ENCODE data around the gene HYAL1. TPM values are rescaled to one million over a fixed set of nuclear protein-coding genes. Genes with fewer than 3 reads are reported as not detected.

Gene HYAL1
- total RNA-seq, 1 donor from 2014 or later, result 22.8 TPM

DNA sequence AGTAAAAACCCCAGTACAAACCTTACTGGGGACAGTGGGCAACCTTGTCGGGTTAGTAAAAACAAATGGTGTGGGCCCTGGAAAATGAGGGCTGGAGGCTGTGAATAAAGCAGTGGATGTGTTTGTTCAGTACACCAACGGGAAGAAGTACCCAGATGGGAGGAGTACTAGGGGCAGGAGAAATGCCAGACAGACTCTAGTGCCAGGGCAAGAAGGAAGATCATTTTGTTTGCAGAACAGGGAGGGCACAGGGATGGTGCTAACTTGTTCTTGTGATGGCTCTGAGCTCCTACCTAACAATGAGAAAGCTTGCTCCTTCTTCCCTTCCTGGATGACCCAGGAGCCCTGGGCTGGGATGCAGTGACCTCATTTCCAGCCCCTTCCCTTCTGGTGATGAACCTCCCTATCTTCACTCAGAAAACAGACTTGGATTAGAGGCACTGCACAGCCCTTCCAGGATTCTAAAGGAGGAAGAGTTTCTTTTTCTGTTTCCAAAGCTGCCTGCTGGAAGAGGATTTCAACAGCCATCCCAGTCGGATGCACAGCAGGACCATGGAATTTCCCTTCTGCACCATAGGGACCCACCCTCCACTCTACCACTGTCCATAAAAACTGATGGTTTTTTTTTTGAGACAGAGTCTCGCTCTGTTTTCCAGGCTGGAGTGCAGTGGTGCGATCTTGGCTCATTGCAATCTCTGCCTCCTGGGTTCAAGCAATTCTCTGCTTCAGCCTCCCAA, 31.1 kb upstream of the HYAL1 start:
- DNase-seq (ENCODE audit: low read depth), result no peak

- DNase-seq (ENCODE audit: low read depth), result no peak
These were observed 30.5 kb upstream of the HYAL1 start for GRCh38 chr3:50333744-50334328.

DNA sequence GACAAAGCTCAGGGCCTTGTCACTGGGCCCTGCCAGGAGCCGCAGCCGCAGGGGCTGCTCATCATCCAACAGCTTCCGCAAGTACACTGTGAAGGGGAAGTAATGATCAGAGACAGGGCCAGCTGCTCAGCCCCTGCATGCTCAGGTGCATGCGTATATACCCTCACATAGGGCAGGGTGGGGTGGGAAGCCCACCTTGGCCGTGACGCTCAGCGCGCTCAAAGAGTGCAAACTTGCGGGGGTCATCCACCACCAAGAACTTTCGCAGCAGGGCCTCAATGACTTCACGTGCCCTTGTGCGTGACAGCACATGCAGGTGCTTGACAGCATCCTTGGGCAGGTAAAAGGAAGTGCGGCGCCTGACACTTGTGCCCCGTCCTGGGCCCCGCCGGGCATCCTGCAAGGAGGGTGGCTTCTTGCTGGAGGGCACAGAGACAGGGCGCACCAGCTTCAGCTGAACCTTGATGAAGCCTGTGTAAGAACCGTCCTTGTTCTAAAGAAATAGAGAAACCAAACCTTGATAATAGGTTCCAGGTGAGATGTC, 28.1 kb upstream of the HYAL1 start:
- DNase-seq (ENCODE audit: low read depth), result no peak

- no peak for DNase-seq (ENCODE audit: low read depth)
These were observed 27.0 kb upstream of the HYAL1 start for GRCh38 chr3:50330330-50330729.

DNA sequence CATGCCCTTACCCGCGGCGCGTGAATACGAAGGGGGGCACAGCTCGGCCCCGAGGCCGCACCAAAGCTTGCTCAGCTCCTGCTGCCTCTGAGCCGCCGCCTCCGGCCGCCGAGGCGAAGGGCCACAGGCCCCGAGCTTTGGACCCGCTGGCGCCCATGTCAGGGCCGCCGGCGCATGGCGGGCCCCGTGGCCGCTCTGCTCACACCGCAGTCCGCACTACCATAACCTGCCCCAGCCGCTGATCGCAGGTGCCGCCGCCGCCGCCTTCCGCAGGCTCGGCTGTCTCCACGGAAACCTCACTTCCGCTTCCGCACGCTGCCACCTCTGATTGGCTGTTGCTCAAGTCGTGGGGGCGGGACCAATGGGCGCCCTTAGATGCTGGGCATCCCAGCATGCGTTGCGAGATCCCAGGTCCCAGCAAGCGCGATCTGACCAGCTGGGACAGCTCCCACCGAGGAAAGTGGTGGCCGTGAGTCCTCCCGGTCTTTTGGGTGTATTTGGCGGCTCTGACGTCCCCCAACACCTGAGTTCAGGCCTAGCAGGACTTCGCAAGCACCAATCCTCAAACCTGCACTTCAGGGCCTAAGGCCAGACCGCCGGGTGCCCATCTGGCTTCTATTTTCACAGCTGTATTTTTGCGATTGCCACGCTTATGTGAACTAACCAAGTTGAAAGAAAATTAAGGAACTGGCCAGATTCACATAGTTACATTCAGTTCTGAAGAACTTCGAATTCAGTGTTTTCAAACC, 24.7 kb upstream of the HYAL1 start, which contains the start of gene TUSC2:
TUSC2 (minus strand) TSS at position 281 of the 749 bp plus-strand sequence; CDS start at position 157, 124 bp downstream.
- DNase-seq (ENCODE audit: low read depth), result peak; percentile 94

GRCh38 chr3:50327129-50327528, 23.8 kb upstream of the HYAL1 start:
- no peak for DNase-seq (ENCODE audit: low read depth)

- DNase-seq (ENCODE audit: low read depth), result no peak
These were observed 22.8 kb upstream of the HYAL1 start for GRCh38 chr3:50326182-50326541.

DNA sequence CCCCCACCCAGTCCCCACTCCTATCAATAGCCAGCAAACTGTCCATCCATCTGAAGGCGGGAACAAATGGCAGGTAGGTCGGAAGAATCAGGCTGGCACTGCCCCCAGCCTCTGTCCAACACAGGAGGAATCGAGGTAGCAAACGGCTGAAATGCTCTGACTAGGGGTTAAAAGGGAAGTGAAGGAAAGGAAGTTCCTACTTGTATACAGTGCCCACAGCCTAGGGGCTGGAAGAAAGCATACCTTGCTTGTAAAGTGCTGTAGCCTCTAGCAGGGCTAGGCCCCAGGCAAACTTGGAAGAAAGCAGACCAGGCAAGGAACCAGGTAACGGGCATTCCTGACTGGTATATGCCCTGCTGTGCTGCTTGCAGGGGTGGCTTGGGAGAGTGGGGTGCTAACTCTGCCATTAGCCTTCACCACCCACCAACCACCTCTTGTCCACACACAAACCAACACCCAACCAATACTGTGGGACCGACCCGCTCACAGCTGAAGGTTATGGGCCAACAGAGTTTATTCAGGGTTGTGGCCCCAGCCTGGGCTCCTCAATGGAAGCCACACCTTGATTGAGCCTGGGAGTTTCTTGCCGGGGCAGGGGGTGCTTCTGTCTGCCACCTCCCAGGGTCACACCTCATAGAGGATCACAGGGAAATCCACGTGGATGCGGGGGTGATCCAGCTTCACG, 22.3 kb upstream of the HYAL1 start:
- no peak for DNase-seq (ENCODE audit: low read depth)

- DNase-seq (ENCODE audit: low read depth), result no peak
These were observed 21.7 kb upstream of the HYAL1 start for GRCh38 chr3:50325113-50325480.

- peak; percentile 45 for DNase-seq (ENCODE audit: low read depth)
These were observed 21.2 kb upstream of the HYAL1 start for GRCh38 chr3:50324351-50325112.

- no peak for DNase-seq (ENCODE audit: low read depth)
These were observed 20.3 kb upstream of the HYAL1 start for GRCh38 chr3:50323614-50324199.

- DNase-seq (ENCODE audit: low read depth), result no peak
These were observed 19.8 kb upstream of the HYAL1 start for GRCh38 chr3:50323092-50323600.

GRCh38 chr3:50322386-50323091, 19.2 kb upstream of the HYAL1 start, which contains the start of gene HYAL2:
TSS of gene HYAL2 (minus strand) at chr3:50322745. CDS start at chr3:50320489, 2,256 bp downstream.
- DNase-seq (ENCODE audit: low read depth), result no peak

GRCh38 chr3:50322115-50322385, 18.7 kb upstream of the HYAL1 start:
- no peak for DNase-seq (ENCODE audit: low read depth)

DNA sequence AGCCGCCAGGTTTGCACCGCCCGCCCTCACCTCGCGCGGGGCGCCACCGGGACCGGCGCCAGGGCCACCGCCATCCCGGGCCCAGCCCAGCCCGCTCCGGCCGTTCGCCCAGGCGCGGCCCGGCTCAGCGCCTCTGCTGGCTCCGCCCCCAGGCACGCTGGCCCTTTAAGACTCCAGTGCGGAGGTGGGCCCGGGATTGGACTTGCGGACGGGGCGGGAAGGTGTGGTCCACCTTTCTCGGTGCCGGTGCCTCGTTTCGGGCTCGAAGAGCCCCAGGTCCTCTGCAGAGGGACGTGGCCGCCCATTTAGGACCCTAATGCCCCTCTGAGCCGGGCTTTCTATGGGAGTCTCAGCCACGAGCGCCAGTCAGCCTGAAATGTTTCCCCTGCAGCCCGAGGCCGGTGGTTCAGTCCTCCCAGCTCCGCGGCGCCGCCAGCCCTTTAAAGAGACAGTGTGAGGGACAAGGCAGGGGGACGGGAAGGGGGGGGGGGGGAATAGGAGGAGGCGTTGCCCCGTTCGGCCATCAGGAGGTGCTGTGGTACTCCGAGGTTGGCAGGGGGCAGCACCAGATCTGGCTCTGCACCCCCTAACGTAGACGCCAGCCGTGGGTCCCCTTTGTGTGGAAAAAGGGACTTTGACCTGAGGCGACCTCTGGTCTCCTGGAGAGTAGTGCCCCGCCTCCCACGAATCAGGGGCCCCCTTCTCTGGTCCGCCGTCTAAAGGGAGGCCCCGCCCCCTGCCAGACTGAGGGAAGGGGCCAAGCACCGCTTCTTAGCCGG, 18.2 kb upstream of the HYAL1 start:
- peak; percentile 70 for DNase-seq (ENCODE audit: low read depth)

DNA sequence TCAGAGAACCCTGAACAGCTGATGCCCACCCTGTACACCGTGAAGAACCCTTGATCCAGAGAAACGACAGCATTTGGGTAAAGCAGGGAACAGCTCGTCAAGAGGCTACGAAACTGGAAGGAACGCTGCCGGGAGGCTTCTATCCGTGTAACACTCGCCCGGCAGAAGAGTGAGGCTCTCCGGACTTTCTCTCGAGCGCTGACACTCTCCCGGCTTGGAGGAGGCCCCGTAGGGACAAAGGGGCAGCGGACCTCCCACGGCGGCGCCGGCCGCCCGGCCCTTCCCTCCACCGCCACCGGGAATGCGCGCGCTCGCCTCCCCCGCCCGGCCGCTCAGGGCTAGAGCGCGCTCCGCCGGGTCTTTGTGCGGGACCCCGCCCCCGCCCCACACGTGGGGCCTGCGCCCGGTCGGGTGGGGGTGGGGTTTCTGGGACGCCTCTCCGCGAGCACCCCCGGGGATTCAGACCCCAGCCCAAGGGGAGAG, 17.5 kb upstream of the HYAL1 start:
- DNase-seq (ENCODE audit: low read depth), result peak; percentile 15

- DNase-seq (ENCODE audit: low read depth), result no peak
These were observed 16.7 kb upstream of the HYAL1 start for GRCh38 chr3:50319894-50320625.

DNA sequence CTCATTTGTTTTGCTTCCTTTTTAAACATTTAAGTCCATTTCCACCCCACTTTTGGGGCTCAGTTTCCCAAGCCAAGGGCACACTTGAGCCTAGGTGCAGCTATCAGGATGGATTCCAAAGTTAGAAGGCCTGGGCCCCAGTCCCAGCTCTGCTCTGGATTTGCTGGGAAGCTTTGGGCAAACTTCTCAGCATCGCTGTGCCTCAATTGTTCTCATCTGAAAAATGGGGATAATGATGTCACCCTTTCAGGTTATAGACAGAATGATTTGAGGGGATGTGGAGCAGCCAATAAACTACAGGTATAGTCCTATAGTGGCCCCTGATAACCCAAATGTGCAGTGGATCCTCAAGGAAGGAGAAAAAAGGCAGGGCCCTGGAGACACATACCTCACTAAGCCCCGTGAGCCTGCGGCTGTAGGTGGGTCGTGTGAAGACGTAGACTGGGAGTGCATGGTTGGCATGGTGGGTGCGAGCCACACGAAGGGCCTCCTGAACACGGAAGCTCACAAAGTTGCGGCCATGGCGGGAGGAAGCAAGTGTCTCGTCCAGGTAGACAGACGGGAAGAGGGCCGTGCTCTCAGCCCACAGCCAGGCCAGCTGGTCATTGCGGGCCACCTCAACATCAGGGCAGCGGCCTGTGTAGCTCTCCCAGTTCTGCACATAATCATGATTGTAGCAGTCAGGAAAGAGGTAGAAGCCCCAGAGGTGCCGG, 16.0 kb upstream of the HYAL1 start:
- no peak for DNase-seq (ENCODE audit: low read depth)
